ENCODE results near the gene NMT1. TPM values are rescaled to one million over a fixed set of nuclear protein-coding genes. Genes with fewer than 3 reads are reported as not detected.

The NMT1 gene
- total and polyA plus RNA-seq, 2 donors: 31.4 to 50.1 TPM

- no peak overlapping the region for H3K4me3 ChIP-seq (ENCODE audit: low read depth, low read length)
- WGBS: 74% methylated on average over 4 of the region's 4 CpGs
- no peaks in the 10 kb centered on the region for H3K4me1 ChIP-seq (ENCODE audit: insufficient read depth)
- DNase-seq (ENCODE audit: extremely low spot score): no peak
- H3K36me3 ChIP-seq (ENCODE audit: insufficient read depth): no peaks in the 10 kb centered on the region
- H3K27ac ChIP-seq (ENCODE audit: low read depth): no peak overlapping the region
Measured at GRCh38 chr17:45139533-45139920, 78.4 kb downstream of the NMT1 start.

GRCh38 chr17:45143094-45143670 is 82.1 kb downstream of the NMT1 start:
- DNase-seq (ENCODE audit: extremely low spot score): no peak
- Histone ChIP-seq H3K27ac (ENCODE audit: low read depth) (peak overlapping the region; percentile 92), H3K36me3 (ENCODE audit: insufficient read depth) (no peaks in the 10 kb centered on the region), H3K4me1 (ENCODE audit: insufficient read depth) (peaks cover 1% of the 10 kb centered on the region), H3K4me3 (ENCODE audit: low read depth, low read length) (no peak overlapping the region)
- 66% methylated on average over 13 of the region's 13 CpGs for WGBS

GRCh38 chr17:45143767-45144198 is 82.7 kb downstream of the NMT1 start:
- DNase-seq (ENCODE audit: extremely low spot score): peak; percentile 87
- peaks cover 1% of the 10 kb centered on the region for H3K4me1 ChIP-seq (ENCODE audit: insufficient read depth)
- no peaks in the 10 kb centered on the region for H3K36me3 ChIP-seq (ENCODE audit: insufficient read depth)
- H3K4me3 ChIP-seq (ENCODE audit: low read depth, low read length): peak overlapping the region; percentile 34
- WGBS: under 1% methylated on average over 21 of the region's 21 CpGs
- H3K27ac ChIP-seq (ENCODE audit: low read depth): peak overlapping the region; percentile 92

- Histone ChIP-seq H3K4me1 (ENCODE audit: insufficient read depth) (peaks cover 1% of the 10 kb centered on the region), H3K4me3 (ENCODE audit: low read depth, low read length) (peak overlapping the region; percentile 34), H3K36me3 (ENCODE audit: insufficient read depth) (no peaks in the 10 kb centered on the region), H3K27ac (ENCODE audit: low read depth) (peak overlapping the region; percentile 92)
- DNase-seq (ENCODE audit: extremely low spot score): no peak
- WGBS: 11% methylated on average over 71 of the region's 71 CpGs
Measured at GRCh38 chr17:45144199-45145034, 83.3 kb downstream of the NMT1 start.

- DNase-seq (ENCODE audit: extremely low spot score): no peak
- Histone ChIP-seq H3K27ac (ENCODE audit: low read depth) (peak overlapping the region; percentile 87), H3K36me3 (ENCODE audit: insufficient read depth) (no peaks in the 10 kb centered on the region), H3K4me1 (ENCODE audit: insufficient read depth) (peaks cover 1% of the 10 kb centered on the region), H3K4me3 (ENCODE audit: low read depth, low read length) (no peak overlapping the region)
- WGBS: 75% methylated on average over 8 of the region's 8 CpGs
Measured at GRCh38 chr17:45145035-45145389, 83.9 kb downstream of the NMT1 start.

GRCh38 chr17:45146166-45146565 is 85.0 kb downstream of the NMT1 start:
- Histone ChIP-seq H3K27ac (ENCODE audit: low read depth) (peak overlapping the region; percentile 41), H3K36me3 (ENCODE audit: insufficient read depth) (no peaks in the 10 kb centered on the region), H3K4me3 (ENCODE audit: low read depth, low read length) (no peak overlapping the region), H3K4me1 (ENCODE audit: insufficient read depth) (peaks cover 1% of the 10 kb centered on the region)
- WGBS: 86% methylated on average over 10 of the region's 10 CpGs
- no peak for DNase-seq (ENCODE audit: extremely low spot score)

- no peaks in the 10 kb centered on the region for H3K36me3 ChIP-seq (ENCODE audit: insufficient read depth)
- peak overlapping the region; percentile 58 for H3K4me3 ChIP-seq (ENCODE audit: low read depth, low read length)
- DNase-seq (ENCODE audit: extremely low spot score): no peak
- 76% methylated on average over 4 of the region's 4 CpGs for WGBS
- no peak overlapping the region for H3K27ac ChIP-seq (ENCODE audit: low read depth)
- peaks cover 1% of the 10 kb centered on the region for H3K4me1 ChIP-seq (ENCODE audit: insufficient read depth)
Measured at GRCh38 chr17:45146592-45146889, 85.4 kb downstream of the NMT1 start.

GRCh38 chr17:45146890-45147580 is 85.9 kb downstream of the NMT1 start:
- DNase-seq (ENCODE audit: extremely low spot score): no peak
- Histone ChIP-seq H3K4me3 (ENCODE audit: low read depth, low read length) (peak overlapping the region; percentile 58), H3K36me3 (ENCODE audit: insufficient read depth) (no peaks in the 10 kb centered on the region), H3K4me1 (ENCODE audit: insufficient read depth) (peaks cover 2% of the 10 kb centered on the region), H3K27ac (ENCODE audit: low read depth) (peak overlapping the region; percentile 93)
- 6% methylated on average over 29 of the region's 29 CpGs for WGBS

GRCh38 chr17:45147581-45148182 is 86.6 kb downstream of the NMT1 start:
- Histone ChIP-seq H3K27ac (ENCODE audit: low read depth) (peak overlapping the region; percentile 93), H3K4me3 (ENCODE audit: low read depth, low read length) (peak overlapping the region; percentile 58), H3K36me3 (ENCODE audit: insufficient read depth) (no peaks in the 10 kb centered on the region), H3K4me1 (ENCODE audit: insufficient read depth) (peaks cover 2% of the 10 kb centered on the region)
- DNase-seq (ENCODE audit: extremely low spot score): no peak
- under 1% methylated on average over 38 of the region's 38 CpGs for WGBS

GRCh38 chr17:45148183-45149036 is 87.3 kb downstream of the NMT1 start, which contains the start of gene HEXIM1:
Gene HEXIM1, plus strand, starts transcription at chr17:45148475. Its CDS starts 716 bp downstream, at chr17:45149191.
- peak; percentile 100 for DNase-seq (ENCODE audit: extremely low spot score)
- H3K36me3 ChIP-seq (ENCODE audit: insufficient read depth): no peaks in the 10 kb centered on the region
- H3K4me1 ChIP-seq (ENCODE audit: insufficient read depth): peaks cover 2% of the 10 kb centered on the region
- peak within 1 kb of the TSS; percentile 94 for H3K27ac ChIP-seq (ENCODE audit: low read depth)
- under 1% methylated on average over 58 of the region's 58 CpGs for WGBS
- H3K4me3 ChIP-seq (ENCODE audit: low read depth, low read length): peak within 1 kb of the TSS; percentile 65

- Histone ChIP-seq H3K4me3 (ENCODE audit: low read depth, low read length) (peak overlapping the region; percentile 65), H3K27ac (ENCODE audit: low read depth) (peak overlapping the region; percentile 94), H3K4me1 (ENCODE audit: insufficient read depth) (peaks cover 2% of the 10 kb centered on the region), H3K36me3 (ENCODE audit: insufficient read depth) (no peaks in the 10 kb centered on the region)
- DNase-seq (ENCODE audit: extremely low spot score): no peak
- under 1% methylated on average over 32 of the region's 32 CpGs for WGBS
Measured at GRCh38 chr17:45149037-45149668, 88.0 kb downstream of the NMT1 start.
